CD4-positive, alpha-beta T cell (primary cell): ENCODE results near the gene EEFSEC. TPM values are rescaled to one million over a fixed set of nuclear protein-coding genes. Genes with fewer than 3 reads are reported as not detected.

Source experiments
- ATAC-seq: fragments of 200-7000 bp; cut with Tn5 transposase; one replicate; pipeline ENCODE4 v1.10.0; 2022; ENCODE audit warnings: mild to moderate bottlenecking; ENCODE audit not compliant: poor library complexity
- CTCF ChIA-PET: fragments of 350-600 bp; sonication (Branson Sonifier 250); formaldehyde crosslinking; loops from one replicate; lab custom pipeline; 2021; ENCODE audit warnings: antibody characterized with exemption, inconsistent platforms; lab: Charles Lee
- POLR2A ChIA-PET: fragments of 350-600 bp; sonication (Branson Sonifier 250); formaldehyde crosslinking; loops from one replicate; lab custom pipeline; 2021; ENCODE audit warnings: antibody characterized with exemption, inconsistent platforms; lab: Charles Lee
- DNase-seq, 14 experiments: peaks; one replicate each; pipeline ENCODE4 v3.0.0-alpha.2; 2013 to 2020; ENCODE audit warnings: mixed read lengths in 2 of 14
- H3K27ac ChIP-seq, 2 donors: one replicate each; pipeline versions ENCODE4 v1.5.1 to v1.7.0; 2013; ENCODE audit warnings: low read length in 2 of 2, low read depth in 1 of 2, mild to moderate bottlenecking in 1 of 2
- H3K27me3 ChIP-seq, 2 experiments: 1 replicate in 1 of 2; 2 replicates in 1 of 2; pipeline versions ENCODE4 v1.6.1 to v1.7.0; 2013; ENCODE audit warnings: low read length in 2 of 2, control low read depth in 1 of 2, mild to moderate bottlenecking in 1 of 2, moderate library complexity in 1 of 2; ENCODE audit not compliant: insufficient read depth in 2 of 2, control insufficient read depth in 1 of 2
- H3K36me3 ChIP-seq: one replicate; pipeline ENCODE4 v1.6.1; 2013; ENCODE audit warnings: low read length, control low read depth; ENCODE audit not compliant: insufficient read depth
- H3K4me1 ChIP-seq: one replicate; pipeline ENCODE4 v1.6.1; 2013; ENCODE audit warnings: low read length, control low read depth; ENCODE audit not compliant: insufficient read depth
- H3K4me3 ChIP-seq: one replicate; pipeline ENCODE4 v1.5.1; 2013; ENCODE audit warnings: mild to moderate bottlenecking, low read length, moderate library complexity
- H3K9me3 ChIP-seq, 2 experiments: 1 replicate in 1 of 2; 2 replicates in 1 of 2; pipeline versions ENCODE4 v1.6.1 to v1.7.0; 2013; ENCODE audit warnings: low read length in 2 of 2, mild to moderate bottlenecking in 2 of 2, control low read depth in 1 of 2, moderate library complexity in 1 of 2; ENCODE audit not compliant: control insufficient read depth in 1 of 2, insufficient read depth in 1 of 2
- H3K27ac Mint-ChIP-seq: one replicate; pipeline ENCODE4 v1.8.0; 2020; ENCODE audit warnings: mixed read lengths
- H3K27me3 Mint-ChIP-seq: one replicate; pipeline ENCODE4 v1.8.0; 2021; ENCODE audit warnings: mixed read lengths
- H3K36me3 Mint-ChIP-seq: one replicate; pipeline ENCODE4 v1.8.0; 2021; ENCODE audit warnings: low read depth, mixed read lengths
- H3K4me1 Mint-ChIP-seq: one replicate; pipeline ENCODE4 v1.8.0; 2021; ENCODE audit warnings: low read depth, mixed read lengths
- H3K4me3 Mint-ChIP-seq: one replicate; pipeline ENCODE4 v1.8.0; 2020; ENCODE audit warnings: mild to moderate bottlenecking, mixed read lengths
- H3K9me3 Mint-ChIP-seq: one replicate; pipeline ENCODE4 v1.8.0; 2020; ENCODE audit warnings: mixed read lengths
- intact Hi-C, 2 experiments: fragments of 100-400 bp; cut with DNase I in 1 of 2; cut with micrococcal nuclease in 1 of 2; formaldehyde crosslinking; loops; one replicate each; pipeline versions ENCODE4 v1.15.1 to v1.9.0; 2023 to 2025; cut with DNase I, micrococcal nuclease
- total RNA-seq, 174 experiments: library from RNA in 2 of 174; stranded (reverse) in 2 of 174; gene quantifications; one replicate each; pipeline ENCODE4 v1.2.3 and lab custom pipeline; 2021 to 2026
- TF ChIP-seq, protein P1 (sequence below): fragments of 200-600 bp; IDR thresholded peaks from one replicate; pipeline ENCODE4 v1.8.0; 2022; ENCODE audit warnings: antibody characterized with exemption, mild to moderate bottlenecking

The EEFSEC gene
- total RNA-seq, 2 experiments from 2014 or later = 13.1 to 13.9 TPM

DNA sequence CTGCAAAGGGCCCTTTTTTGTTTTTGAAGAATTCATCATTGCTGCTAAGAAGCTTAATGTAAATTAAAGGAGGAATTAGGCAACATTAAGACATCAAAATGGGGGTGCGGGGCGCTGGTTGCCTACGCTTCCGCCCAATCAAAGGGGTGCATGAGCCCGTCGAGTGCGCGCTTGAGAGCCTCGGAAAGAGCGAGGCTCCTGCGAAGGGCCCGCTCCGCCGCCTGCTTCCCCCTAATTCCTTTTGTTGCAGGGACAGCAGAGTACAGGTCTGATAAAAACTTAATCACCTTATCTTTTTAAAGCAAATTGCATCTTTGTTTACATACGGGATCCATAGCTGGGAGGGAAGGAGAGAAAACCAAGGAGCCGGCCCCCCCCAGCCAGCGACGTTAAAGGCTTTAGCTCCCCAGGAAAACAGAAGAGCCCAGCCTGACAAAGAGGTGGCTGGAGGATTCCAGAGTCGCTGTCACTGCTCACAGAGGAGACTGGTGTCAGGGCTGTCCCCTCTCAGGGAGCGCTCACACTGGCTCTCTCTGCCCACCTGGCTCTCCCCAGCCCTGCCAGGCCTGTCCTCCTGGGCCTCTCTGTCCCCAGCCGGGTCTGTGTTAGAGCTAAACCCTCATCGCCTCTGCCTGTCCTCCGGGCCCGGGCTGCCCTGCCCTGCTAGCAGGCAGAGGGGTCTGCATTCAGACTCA, 246.1 kb downstream of the EEFSEC start:
- ChIA-PET POLR2A (interaction anchor here (0.6 kb wide), 2 partner anchors 158 to 178 kb away, joined by 3 read pairs; no protein-coding TSS in a partner anchor), CTCF (no interaction called here)
- Mint-ChIP-seq H3K4me3 (no peak overlapping the region), H3K4me1 (no peaks in the 10 kb centered on the region), H3K27ac (no peak overlapping the region), H3K9me3 (no peaks in the 10 kb centered on the region), H3K27me3 (no peaks in the 10 kb centered on the region), H3K36me3 (no peaks in the 10 kb centered on the region)
- no peaks in the 10 kb centered on the region for H3K9me3 ChIP-seq
- no peaks in the 10 kb centered on the region for H3K4me1 ChIP-seq
- H3K36me3 ChIP-seq = no peaks in the 10 kb centered on the region
- H3K27me3 ChIP-seq = no peaks in the 10 kb centered on the region
- no peak overlapping the region for H3K4me3 ChIP-seq
- TF ChIP-seq, protein P1, sequence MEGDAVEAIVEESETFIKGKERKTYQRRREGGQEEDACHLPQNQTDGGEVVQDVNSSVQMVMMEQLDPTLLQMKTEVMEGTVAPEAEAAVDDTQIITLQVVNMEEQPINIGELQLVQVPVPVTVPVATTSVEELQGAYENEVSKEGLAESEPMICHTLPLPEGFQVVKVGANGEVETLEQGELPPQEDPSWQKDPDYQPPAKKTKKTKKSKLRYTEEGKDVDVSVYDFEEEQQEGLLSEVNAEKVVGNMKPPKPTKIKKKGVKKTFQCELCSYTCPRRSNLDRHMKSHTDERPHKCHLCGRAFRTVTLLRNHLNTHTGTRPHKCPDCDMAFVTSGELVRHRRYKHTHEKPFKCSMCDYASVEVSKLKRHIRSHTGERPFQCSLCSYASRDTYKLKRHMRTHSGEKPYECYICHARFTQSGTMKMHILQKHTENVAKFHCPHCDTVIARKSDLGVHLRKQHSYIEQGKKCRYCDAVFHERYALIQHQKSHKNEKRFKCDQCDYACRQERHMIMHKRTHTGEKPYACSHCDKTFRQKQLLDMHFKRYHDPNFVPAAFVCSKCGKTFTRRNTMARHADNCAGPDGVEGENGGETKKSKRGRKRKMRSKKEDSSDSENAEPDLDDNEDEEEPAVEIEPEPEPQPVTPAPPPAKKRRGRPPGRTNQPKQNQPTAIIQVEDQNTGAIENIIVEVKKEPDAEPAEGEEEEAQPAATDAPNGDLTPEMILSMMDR = no peak
- intact Hi-C loops = no loop called here
- H3K27ac ChIP-seq = no peak overlapping the region
- ATAC-seq (no peak), DNase-seq (no peak)

DNA sequence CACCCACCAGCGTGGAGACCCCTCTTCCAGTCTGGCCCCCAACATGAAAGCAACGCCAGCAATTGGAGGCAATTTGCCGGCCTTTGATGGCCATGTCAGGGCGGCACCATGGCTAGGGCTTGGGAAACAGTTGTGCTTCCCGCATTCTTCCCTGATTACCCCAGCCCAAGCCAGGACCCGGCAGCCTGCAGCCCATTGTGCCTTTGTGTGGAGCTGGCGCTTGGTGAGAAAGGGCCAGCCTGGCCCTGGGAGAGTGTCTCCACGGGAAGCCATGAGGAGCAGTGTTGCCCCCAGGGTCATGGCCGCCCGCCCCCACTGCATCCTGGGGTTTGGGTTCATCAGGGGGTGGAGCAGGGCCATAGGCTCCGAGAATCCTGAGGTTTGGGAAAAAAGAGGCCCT, 247.4 kb downstream of the EEFSEC start:
- CTCF ChIA-PET = no interaction called here
- Histone ChIP-seq H3K4me1 (no peaks in the 10 kb centered on the region), H3K36me3 (no peaks in the 10 kb centered on the region), H3K4me3 (no peak overlapping the region), H3K9me3 (no peaks in the 10 kb centered on the region), H3K27me3 (no peaks in the 10 kb centered on the region), H3K27ac (no peak overlapping the region)
- no peak overlapping the region for H3K4me3 Mint-ChIP-seq
- H3K4me1 Mint-ChIP-seq = no peaks in the 10 kb centered on the region
- POLR2A ChIA-PET = no interaction called here
- no peaks in the 10 kb centered on the region for H3K9me3 Mint-ChIP-seq
- DNase-seq = no peak
- intact Hi-C loops = no loop called here
- no peak for ATAC-seq
- H3K36me3 Mint-ChIP-seq = no peaks in the 10 kb centered on the region
- TF ChIP-seq, protein P1 = no peak
- no peak overlapping the region for H3K27ac Mint-ChIP-seq
- no peaks in the 10 kb centered on the region for H3K27me3 Mint-ChIP-seq

DNA sequence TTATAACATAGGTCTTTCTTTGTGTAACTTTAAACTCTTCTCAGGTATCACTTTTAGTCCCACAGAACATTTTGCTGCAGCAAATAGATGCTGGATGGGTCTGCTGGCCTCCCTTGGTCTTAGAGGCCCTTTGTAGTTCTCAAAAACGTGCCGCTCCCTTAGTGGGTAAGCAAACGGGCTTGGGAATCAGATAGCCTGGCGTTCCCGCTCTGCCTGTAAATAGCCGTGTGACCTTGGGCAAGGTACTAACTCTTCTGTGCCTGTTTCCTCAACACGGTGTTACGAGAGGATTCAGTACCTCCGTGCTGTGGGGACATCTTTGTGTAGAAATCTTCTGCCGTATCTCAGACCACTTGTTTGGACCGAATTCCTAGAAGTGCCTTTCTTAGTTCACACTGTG, 249.0 kb downstream of the EEFSEC start:
- no peaks in the 10 kb centered on the region for H3K4me1 ChIP-seq
- DNase-seq (no peak), ATAC-seq (no peak)
- H3K4me3 Mint-ChIP-seq = no peak overlapping the region
- intact Hi-C loops = no loop called here
- H3K9me3 Mint-ChIP-seq = no peaks in the 10 kb centered on the region
- ChIA-PET CTCF (no interaction called here), POLR2A (no interaction called here)
- no peak overlapping the region for H3K4me3 ChIP-seq
- H3K27me3 Mint-ChIP-seq = no peaks in the 10 kb centered on the region
- H3K4me1 Mint-ChIP-seq = no peaks in the 10 kb centered on the region
- H3K9me3 ChIP-seq = no peaks in the 10 kb centered on the region
- TF ChIP-seq, protein P1 = no peak
- H3K36me3 ChIP-seq = no peaks in the 10 kb centered on the region
- H3K27me3 ChIP-seq = no peaks in the 10 kb centered on the region
- peaks cover 5% of the 10 kb centered on the region for H3K36me3 Mint-ChIP-seq
- no peak overlapping the region for H3K27ac ChIP-seq
- no peak overlapping the region for H3K27ac Mint-ChIP-seq
